Activated CD4-positive, alpha-beta T cell treated with anti-CD3 and anti-CD28 coated beads, Interleukin-2, Interleukin-4, amounts not matched to agents 100 ng/mL and 50 ng/mL, durations not matched to agents 16 hours and 8 hours (primary cell): Measurements from ENCODE around the gene GRAMD4.

Experiments used
- DNase-seq: peaks from one replicate; pipeline ENCODE4 v3.0.0-alpha.2; 2020; ENCODE audit warnings: low spot score

The GRAMD4 gene

GRCh38 chr22:46619830-46620501 is at the start of gene GRAMD4:
GRAMD4 (plus strand) TSS chr22:46620386; CDS start chr22:46626800, 6,414 bp downstream.
- DNase-seq: no peak

- DNase-seq: no peak
Observed at GRCh38 chr22:46571642-46572250, 48.4 kb upstream of the GRAMD4 start.

DNA sequence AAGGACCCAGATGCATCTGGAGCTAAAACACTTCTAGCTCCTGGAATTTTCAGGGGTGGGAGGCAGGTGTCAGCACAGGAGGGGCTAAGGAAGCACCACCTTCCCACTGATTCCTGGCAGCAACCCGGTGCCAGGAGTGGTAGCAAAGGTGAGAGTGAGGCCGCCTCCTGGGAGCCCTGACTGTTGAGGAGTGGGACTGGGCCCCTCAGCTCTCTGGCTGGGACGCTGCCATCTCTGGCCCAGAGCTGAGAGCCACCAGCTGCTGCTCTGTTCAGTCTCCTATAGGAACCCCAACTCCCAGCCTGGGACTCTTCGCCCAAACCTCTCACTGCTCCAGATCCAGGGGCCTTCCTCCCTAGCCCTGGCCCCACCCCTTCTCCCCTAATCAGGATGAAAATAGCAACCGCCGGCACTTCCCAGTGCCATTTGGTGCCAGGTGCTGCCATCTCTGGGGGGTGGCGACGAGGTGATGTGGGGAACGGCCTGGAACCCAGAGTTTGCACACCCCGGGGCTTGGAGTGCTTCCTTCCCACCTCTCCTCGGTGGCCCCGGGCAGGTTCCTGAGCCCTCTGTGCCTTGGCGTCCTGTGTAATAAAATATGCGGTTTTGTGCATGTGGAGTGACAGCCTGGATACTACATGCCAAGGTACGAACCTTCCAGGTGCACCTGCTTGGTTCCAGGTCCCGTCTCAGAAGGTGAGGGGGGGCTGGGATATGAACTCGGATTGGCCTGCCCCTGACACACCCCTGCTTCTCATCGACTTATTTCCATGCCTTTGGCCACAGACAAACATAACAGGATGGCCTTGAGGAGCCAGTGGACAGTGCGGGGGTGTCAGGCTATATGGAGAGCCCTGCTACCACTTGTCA is 47.0 kb upstream of the GRAMD4 start:
- DNase-seq: no peak

GRCh38 chr22:46573781-46574437 is 46.3 kb upstream of the GRAMD4 start:
- DNase-seq: no peak

GRCh38 chr22:46574438-46574992 is 45.7 kb upstream of the GRAMD4 start:
- no peak for DNase-seq

DNA sequence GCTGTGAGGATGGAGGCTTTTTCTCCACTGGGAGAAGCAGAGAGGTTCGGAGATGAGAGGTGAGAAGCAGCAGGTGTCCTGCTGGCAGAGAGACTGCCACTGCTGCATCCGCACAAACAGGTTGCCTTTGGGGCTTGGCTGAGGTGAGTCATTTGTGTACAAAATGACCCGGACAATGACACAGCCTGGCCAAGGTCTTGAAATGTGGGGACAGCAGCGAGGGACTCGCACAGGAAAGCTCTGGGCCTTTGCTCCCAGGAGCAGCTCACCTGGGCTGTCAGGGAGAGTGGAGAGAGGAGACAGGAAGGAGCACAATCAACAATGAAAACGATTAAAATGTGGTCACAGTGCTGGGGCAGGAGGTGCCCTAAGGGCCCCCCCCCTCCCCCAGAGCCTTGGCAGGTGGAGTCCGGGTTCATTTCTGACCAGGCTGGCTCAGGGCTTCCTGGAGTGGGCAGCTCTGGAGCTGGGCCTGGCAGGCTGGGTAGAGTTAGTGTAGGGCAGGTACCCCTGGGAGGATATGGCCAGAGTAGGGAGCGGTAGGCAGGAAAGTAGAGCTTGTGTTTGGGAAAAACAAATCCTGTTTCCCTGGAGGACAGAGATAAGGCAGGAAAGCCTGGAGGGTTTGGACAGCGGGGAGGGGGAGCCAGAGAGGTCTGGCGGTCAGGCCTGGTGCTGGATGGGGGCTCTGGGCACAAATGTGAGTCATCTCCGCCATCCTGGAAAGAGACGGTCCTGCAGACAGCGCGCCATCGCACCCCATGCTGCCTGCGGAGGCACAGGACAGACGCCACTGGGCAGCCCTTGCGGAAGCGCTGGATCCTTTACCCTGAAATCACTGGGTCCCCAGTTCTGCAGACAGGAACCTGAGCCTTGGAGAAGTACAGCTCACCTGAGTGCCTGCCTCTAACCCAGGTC is 44.9 kb upstream of the GRAMD4 start:
- no peak for DNase-seq

- DNase-seq: no peak
Observed at GRCh38 chr22:46575911-46576555, 44.2 kb upstream of the GRAMD4 start.

DNA sequence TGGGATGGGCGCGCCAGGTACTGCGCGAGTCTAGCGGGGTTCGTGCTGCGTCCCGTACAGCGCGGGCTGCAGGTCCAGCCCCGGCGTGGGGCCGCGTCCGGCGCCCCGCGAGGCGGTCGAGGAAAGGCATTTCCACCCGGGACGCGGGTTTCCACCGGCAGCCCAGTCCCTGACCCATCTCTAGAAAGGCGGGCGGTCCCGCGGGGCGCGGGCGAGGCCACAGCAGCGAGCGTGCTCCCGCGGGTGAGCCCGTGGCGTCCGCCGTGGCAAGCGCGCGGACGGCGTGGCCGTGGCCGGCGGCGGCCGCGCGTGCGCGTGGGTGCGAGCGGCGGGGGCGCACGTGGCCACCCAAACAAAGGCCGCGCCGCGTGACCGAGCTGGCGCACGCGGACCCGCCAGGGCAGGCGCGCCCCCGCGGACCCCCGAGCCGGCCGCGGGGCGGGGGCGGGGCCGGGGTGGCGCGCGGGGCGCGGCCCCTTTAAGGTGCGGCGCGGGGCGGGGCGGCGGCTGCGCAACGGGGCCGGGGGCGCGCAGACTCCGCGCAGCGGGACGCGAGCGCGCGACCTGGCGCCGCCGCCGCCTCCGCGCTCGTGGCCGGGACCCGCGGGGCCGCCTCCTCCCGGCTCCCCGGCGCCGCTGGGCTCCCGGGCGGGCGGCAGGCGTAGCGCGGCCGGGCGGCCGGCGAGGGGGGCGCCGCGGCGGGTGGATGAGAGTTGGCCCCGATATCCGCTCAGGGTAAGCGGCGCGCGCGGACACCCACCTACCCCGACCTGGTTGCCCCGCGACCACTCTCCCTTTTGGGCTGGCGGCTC is 43.4 kb upstream of the GRAMD4 start:
- DNase-seq: peak; percentile 25

DNA sequence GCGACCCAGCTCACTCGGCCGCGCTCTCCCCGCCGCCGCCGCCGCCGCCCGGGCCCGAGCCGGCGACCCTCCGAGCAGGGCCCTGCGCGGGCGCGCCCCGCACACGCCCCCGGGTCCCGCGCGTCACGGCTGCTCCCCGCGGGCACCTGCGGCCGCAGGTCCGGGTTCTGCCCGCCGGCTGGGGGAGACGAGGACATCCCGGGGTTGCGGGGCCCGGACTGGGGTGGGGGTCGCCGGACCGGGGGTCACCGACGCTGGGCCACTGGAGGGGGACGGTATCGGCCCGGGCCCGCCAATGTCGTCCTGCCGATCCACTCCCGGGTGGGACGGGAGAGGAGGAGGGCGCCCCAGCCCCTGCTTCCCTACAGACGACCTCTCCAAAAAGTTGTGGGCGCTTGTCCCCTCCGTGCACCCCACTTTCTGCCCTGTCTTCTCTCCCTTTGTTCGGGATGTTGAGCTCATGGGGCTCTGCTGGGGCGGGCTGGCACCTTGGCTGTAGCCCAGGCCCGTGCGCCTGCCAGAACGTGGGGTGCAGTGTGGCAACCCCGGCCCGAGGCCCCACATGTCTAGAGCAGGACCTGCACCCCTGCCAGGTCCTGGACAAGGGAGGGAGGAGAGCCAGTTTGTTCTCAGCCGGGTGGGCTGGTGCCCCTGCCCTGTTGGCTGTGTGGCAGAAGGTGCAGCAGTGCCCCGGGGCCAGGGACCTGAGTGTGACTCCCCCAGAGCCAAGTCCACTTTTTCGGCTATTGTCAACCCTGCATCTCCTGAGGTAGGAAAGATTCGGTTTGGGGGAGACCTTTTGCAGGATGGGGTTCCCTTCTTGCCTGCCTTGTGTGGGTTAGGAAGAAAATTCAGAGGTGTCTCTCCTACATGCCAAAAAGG is 42.6 kb upstream of the GRAMD4 start:
- no peak for DNase-seq

DNA sequence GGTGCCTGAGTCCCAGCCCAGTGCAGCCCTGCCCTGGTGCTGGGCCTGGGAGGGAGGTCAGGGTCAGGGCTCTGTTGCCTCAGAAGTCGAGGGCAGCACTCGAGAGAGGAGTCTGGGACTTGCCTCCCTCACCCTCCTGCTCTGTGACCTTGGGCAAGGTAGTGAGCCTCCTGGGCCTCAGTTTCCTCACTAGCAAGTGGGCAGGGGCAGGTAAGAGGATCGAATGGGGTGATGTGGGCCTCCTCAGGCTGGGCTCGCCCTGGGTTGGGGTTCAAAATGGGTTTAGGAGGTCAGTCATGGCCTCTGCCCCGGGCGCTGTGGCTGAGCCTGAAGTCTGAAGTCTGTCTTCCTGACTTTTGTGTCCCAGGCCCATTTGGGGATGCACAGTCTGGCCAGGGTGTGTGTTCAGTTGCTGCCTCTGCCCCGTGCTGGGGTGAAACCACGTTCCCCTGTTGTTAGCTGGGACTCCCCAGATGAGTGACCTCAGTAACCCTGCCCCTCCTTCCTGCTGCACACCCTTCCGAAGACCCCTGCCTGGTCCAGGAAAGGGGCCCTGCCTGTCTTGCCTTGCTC is 41.8 kb upstream of the GRAMD4 start:
- no peak for DNase-seq

DNA sequence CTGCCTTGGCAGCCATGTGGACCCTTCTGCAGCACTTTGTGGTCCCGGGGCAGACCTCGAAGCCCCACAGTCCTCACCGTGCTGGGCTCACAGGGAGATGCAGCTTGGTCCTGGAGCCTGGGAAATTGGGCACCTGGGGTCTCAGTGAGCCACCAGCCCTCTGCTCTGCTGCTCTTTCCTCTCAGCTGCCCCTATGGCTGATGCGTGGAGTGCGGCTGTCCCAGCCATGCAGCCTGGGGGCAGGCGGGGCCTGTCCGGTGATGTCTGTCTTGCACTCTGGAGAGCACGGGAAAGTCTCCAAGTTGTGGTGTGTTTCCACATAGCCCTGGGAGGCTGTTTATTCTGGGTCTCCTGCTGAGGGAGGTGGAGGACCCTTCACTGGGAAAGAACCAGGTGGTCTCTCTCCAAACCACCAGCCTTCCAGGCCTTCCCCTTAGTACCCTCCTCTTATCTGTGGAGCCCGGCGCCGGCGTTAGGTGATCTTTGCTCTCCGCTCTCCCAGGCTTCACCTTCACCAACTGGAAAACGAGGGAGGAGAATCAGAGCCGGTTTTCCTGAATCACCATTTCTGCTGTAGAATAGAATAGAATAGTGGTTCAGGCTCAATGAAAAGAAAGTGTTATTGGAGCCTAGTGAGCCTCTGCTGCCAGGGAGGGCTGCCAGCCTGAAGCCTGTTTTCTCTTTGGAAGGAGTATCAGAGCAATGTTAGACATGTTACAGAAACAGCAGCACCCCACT is 41.2 kb upstream of the GRAMD4 start:
- no peak for DNase-seq

DNA sequence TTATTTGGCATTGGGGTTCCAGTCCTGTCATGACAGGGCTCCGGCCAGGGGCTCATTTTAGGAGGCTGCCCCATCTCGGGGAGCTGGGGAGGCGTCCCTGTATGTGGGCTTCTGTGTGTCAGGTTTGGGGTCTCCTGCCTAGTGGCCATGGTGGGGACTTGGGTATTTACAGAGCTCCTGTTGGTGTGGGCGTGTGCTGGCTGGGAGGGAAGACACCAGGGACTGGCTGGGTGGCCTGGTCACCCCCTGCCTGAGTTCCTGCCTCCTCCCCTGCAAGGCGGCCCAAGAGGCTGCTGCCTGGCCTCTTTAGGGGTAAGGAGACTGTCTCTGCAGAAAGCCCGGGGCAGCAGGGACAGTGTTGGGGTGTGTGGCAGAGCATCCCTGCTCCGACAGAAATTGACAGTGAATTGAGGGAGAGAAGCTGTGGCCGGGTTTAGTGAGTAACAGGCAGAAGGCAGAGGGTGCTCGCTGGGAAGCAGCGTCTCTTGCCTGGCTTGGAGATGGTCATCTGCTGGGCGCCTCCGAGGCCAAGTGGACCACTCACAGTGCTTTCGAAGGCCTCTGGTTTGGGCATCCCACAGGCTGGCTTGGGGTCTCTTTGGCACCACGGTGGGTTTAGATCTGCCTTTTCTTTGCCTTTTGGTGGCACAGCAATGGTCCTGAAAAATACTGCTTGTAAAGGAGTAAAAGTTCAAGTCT is 40.3 kb upstream of the GRAMD4 start:
- no peak for DNase-seq

DNA sequence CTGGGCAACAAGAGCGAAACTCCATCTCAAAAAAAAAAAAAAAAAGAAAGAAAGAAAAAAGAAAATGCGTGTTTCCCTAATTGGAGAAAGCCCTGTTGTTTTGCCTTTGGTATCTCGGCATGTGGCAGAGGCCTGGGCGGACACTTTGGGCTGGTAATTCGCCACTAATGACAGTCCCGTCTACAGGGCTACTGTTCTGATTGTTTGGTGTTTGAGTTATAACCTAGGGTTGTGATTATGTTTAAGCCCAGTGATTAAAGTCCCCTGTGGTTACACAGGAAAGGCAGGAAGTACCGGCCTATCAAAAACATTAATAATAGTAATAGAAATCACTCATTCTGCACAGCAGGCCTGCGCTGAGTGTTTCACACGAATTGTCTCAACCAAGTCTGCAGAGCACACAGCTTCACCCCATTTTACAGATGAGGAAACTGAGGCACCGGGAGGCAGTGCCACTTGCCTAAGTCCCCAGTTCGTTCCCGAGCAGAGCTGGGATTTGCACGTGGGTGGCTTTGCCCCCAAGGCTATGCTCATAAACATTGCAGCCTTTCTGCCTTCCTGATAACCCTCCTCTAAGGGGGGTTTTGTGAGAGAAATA is 39.1 kb upstream of the GRAMD4 start:
- no peak for DNase-seq

DNA sequence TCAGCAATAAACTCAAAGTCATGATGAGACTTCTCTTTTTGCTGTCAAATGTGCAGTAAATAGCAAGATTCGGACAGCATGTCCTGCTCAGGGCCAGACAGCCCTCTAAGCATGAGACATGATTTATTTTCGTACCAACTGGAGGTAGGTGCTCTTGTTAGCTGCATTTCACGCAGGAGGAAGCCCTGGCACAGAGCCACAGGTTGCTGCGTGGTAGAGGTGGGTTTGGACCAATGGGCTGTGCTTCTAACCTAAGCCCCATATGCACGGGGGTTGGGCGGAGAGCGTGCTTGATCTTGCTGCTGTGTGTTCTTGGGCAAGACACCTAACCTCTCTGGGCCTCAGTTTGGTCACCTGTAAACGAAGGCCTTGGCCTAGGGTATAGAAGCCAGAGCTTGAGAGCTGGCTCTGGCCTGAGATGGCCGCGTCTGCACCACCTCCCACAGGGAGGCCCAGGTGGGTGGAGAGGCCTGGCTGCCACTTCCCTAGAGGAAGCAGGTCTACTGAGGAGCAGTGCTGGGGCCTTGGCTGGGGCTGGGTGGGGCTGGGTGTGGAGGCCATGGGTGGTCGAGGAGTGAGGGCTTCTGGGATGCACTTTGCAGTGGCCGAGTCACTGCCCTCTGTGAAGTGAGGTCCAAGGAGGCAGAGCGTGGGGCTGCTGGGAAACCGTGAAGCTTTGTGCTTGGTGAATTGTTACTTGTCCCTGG is 38.5 kb upstream of the GRAMD4 start:
- DNase-seq: no peak

GRCh38 chr22:46582281-46582933 is 37.8 kb upstream of the GRAMD4 start:
- DNase-seq: no peak
